ENCODE data around the gene FER1L5. TPM values are rescaled to one million over a fixed set of nuclear protein-coding genes. Genes with fewer than 3 reads are reported as not detected.

FER1L5 gene
- total and polyA plus RNA-seq, 10 donors: 0.02 to 0.23 (median 0.10) TPM; not detected in 3

GRCh38 chr2:96618596-96619283 lies 23.8 kb upstream of the FER1L5 start:
- intact Hi-C loops (cut with DNase I; ENCODE audit: low total_unique reads): no loop called here
- TF ChIP-seq POLR2A (IDR thresholded peaks at IDR 0.05): no peak
- no peak for TF ChIP-seq CTCF (IDR thresholded peaks at IDR 0.05 in 8 of 11, conservative IDR thresholded peaks at IDR 0.05 in 3 of 11)
- no peak for TF ChIP-seq POLR2AphosphoS5 (IDR thresholded peaks at IDR 0.05)
- Histone ChIP-seq H3K4me1 (peaks cover 0 to 53% (median 25%) of the 10 kb centered on the region in 6 donors), H3K27me3 (replicated peaks in 1 of 7) (no peaks in the 10 kb centered on the region), H3K4me3 (no peak overlapping the region), H3K9me3 (no peaks in the 10 kb centered on the region), H3K36me3 (peaks cover 0 to 81% (median 32%) of the 10 kb centered on the region in 6 donors), H3K27ac (peak overlapping the region in 2 of 8 donors; percentile 80 to 84)
- WGBS, 5 donors: 62 to 86% (median 78%) methylated on average over 8 of the region's 8 CpGs
- no peak for DNase-seq

- H3K27me3 ChIP-seq (replicated peaks in 1 of 7): no peaks in the 10 kb centered on the region
- no peak overlapping the region for H3K4me3 ChIP-seq
- no peaks in the 10 kb centered on the region for H3K9me3 ChIP-seq
- peaks cover 0 to 76% (median 29%) of the 10 kb centered on the region in 6 donors for H3K36me3 ChIP-seq
- no peak for DNase-seq
- 92 to 100% (median 96%) methylated on average over 3 of the region's 3 CpGs for WGBS, 5 donors
- intact Hi-C loops (cut with DNase I; ENCODE audit: low total_unique reads): no loop called here
- H3K27ac ChIP-seq: peak overlapping the region in 2 of 8 donors; percentile 12 to 32
- H3K4me1 ChIP-seq: peaks cover 0 to 66% (median 30%) of the 10 kb centered on the region in 6 donors
- TF ChIP-seq POLR2AphosphoS5 (IDR thresholded peaks at IDR 0.05): no peak
- TF ChIP-seq POLR2A (IDR thresholded peaks at IDR 0.05): no peak
- TF ChIP-seq CTCF (IDR thresholded peaks at IDR 0.05 in 8 of 11, conservative IDR thresholded peaks at IDR 0.05 in 3 of 11): no peak
These were observed 20.0 kb upstream of the FER1L5 start for GRCh38 chr2:96622544-96622943.

GRCh38 chr2:96623116-96623515 lies 19.4 kb upstream of the FER1L5 start:
- intact Hi-C loops (cut with DNase I; ENCODE audit: low total_unique reads): no loop called here
- no peak for DNase-seq
- Histone ChIP-seq H3K4me3 (no peak overlapping the region), H3K36me3 (peaks cover 0 to 76% (median 33%) of the 10 kb centered on the region in 6 donors), H3K4me1 (peaks cover 0 to 66% (median 28%) of the 10 kb centered on the region in 6 donors), H3K9me3 (no peaks in the 10 kb centered on the region), H3K27me3 (replicated peaks in 1 of 7) (no peaks in the 10 kb centered on the region), H3K27ac (peak overlapping the region in 2 of 8 donors; percentile 12 to 32)
- TF ChIP-seq CTCF (IDR thresholded peaks at IDR 0.05 in 8 of 11, conservative IDR thresholded peaks at IDR 0.05 in 3 of 11): no peak
- TF ChIP-seq POLR2AphosphoS5 (IDR thresholded peaks at IDR 0.05): no peak
- TF ChIP-seq POLR2A (IDR thresholded peaks at IDR 0.05): no peak
- 64 to 86% (median 67%) methylated on average over 3 of the region's 3 CpGs for WGBS, 5 donors

All from spleen (tissue), 11 donors.